Ectodermal cell (in vitro differentiated cells): ENCODE measurements around the gene NENF.

ENCODE experiments used
- H3K27ac ChIP-seq: 2 replicates; pipeline ENCODE4 v1.7.0; 2013; ENCODE audit warnings: mild to moderate bottlenecking, low read depth, low read length; ENCODE audit not compliant: insufficient read depth, poor library complexity, severe bottlenecking
- H3K27me3 ChIP-seq: 2 replicates; pipeline ENCODE4 v1.7.0; 2013; ENCODE audit warnings: mild to moderate bottlenecking, low read length; ENCODE audit not compliant: insufficient read depth, control insufficient read depth, poor library complexity, severe bottlenecking
- H3K36me3 ChIP-seq: one replicate; pipeline ENCODE4 v1.7.0; 2013; ENCODE audit warnings: low read length; ENCODE audit not compliant: control insufficient read depth, insufficient read depth
- H3K4me1 ChIP-seq: one replicate; pipeline ENCODE4 v1.7.0; 2013; ENCODE audit warnings: low read length; ENCODE audit not compliant: control insufficient read depth, insufficient read depth
- H3K4me3 ChIP-seq: 2 replicates; pipeline ENCODE4 v1.7.0; 2013; ENCODE audit warnings: low read depth, low read length, control low read depth; ENCODE audit not compliant: insufficient read depth
- H3K9me3 ChIP-seq: 2 replicates; pipeline ENCODE4 v1.7.0; 2013; ENCODE audit warnings: mild to moderate bottlenecking, low read length, moderate library complexity; ENCODE audit not compliant: control insufficient read depth
- WGBS, 2 experiments: methylation state at CpG; one replicate each; pipeline ENCODE4 v1.1.7; 2013; ENCODE audit warnings: missing lambda C conversion rate in 2 of 2; 5-methylcytosine and 5-hydroxymethylcytosine counted together

Gene NENF

GRCh38 chr1:212481438-212481767 is 48.7 kb downstream of the NENF start:
- 94 to 97% methylated on average over 2 of the region's 2 CpGs for WGBS, 2 experiments
- H3K9me3 ChIP-seq: no peaks in the 10 kb centered on the region
- no peak overlapping the region for H3K27ac ChIP-seq
- H3K27me3 ChIP-seq: no peaks in the 10 kb centered on the region
- no peak overlapping the region for H3K4me3 ChIP-seq
- no peaks in the 10 kb centered on the region for H3K36me3 ChIP-seq
- H3K4me1 ChIP-seq: peaks cover 13% of the 10 kb centered on the region

GRCh38 chr1:212482006-212482636 is 49.4 kb downstream of the NENF start:
- Histone ChIP-seq H3K27ac (no peak overlapping the region), H3K36me3 (no peaks in the 10 kb centered on the region), H3K9me3 (no peaks in the 10 kb centered on the region), H3K4me1 (peaks cover 14% of the 10 kb centered on the region), H3K27me3 (no peaks in the 10 kb centered on the region), H3K4me3 (no peak overlapping the region)
- 94 to 97% methylated on average over 3 of the region's 3 CpGs for WGBS, 2 experiments

GRCh38 chr1:212482637-212483441 is 50.1 kb downstream of the NENF start:
- Histone ChIP-seq H3K36me3 (no peaks in the 10 kb centered on the region), H3K27me3 (no peaks in the 10 kb centered on the region), H3K4me3 (no peak overlapping the region), H3K27ac (no peak overlapping the region), H3K9me3 (no peaks in the 10 kb centered on the region), H3K4me1 (peaks cover 14% of the 10 kb centered on the region)
- 94 to 96% methylated on average over 13 to 14 of the region's 14 CpGs for WGBS, 2 experiments

- Histone ChIP-seq H3K27me3 (no peaks in the 10 kb centered on the region), H3K36me3 (no peaks in the 10 kb centered on the region), H3K9me3 (no peaks in the 10 kb centered on the region), H3K4me1 (peaks cover 23% of the 10 kb centered on the region), H3K4me3 (no peak overlapping the region), H3K27ac (no peak overlapping the region)
- 93 to 96% methylated on average over 11 of the region's 11 CpGs for WGBS, 2 experiments
Observed at GRCh38 chr1:212484701-212485570, 52.2 kb downstream of the NENF start.

- Histone ChIP-seq H3K27me3 (no peaks in the 10 kb centered on the region), H3K27ac (no peak overlapping the region), H3K9me3 (no peaks in the 10 kb centered on the region), H3K4me1 (peaks cover 24% of the 10 kb centered on the region), H3K36me3 (no peaks in the 10 kb centered on the region), H3K4me3 (no peak overlapping the region)
- WGBS, 2 experiments: 97 to 98% methylated on average over 4 of the region's 4 CpGs
Observed at GRCh38 chr1:212485571-212485912, 52.8 kb downstream of the NENF start.

GRCh38 chr1:212485913-212486618 is 53.3 kb downstream of the NENF start:
- Histone ChIP-seq H3K4me1 (peaks cover 24% of the 10 kb centered on the region), H3K36me3 (no peaks in the 10 kb centered on the region), H3K27ac (peak overlapping the region; percentile 33), H3K9me3 (no peaks in the 10 kb centered on the region), H3K27me3 (no peaks in the 10 kb centered on the region), H3K4me3 (no peak overlapping the region)
- 70 to 79% methylated on average over 10 of the region's 10 CpGs for WGBS, 2 experiments

GRCh38 chr1:212486619-212486975 is 53.9 kb downstream of the NENF start:
- peaks cover 24% of the 10 kb centered on the region for H3K4me1 ChIP-seq
- WGBS, 2 experiments: 89 to 94% methylated on average over 4 of the region's 4 CpGs
- H3K4me3 ChIP-seq: no peak overlapping the region
- H3K27me3 ChIP-seq: no peaks in the 10 kb centered on the region
- H3K9me3 ChIP-seq: no peaks in the 10 kb centered on the region
- no peaks in the 10 kb centered on the region for H3K36me3 ChIP-seq
- H3K27ac ChIP-seq: no peak overlapping the region

- WGBS, 2 experiments: 72% methylated on average over 2 of the region's 2 CpGs
- peaks cover 24% of the 10 kb centered on the region for H3K4me1 ChIP-seq
- no peak overlapping the region for H3K27ac ChIP-seq
- H3K27me3 ChIP-seq: peaks cover 5% of the 10 kb centered on the region
- no peaks in the 10 kb centered on the region for H3K9me3 ChIP-seq
- H3K36me3 ChIP-seq: no peaks in the 10 kb centered on the region
- no peak overlapping the region for H3K4me3 ChIP-seq
Observed at GRCh38 chr1:212487286-212487685, 54.6 kb downstream of the NENF start.

- no peak overlapping the region for H3K27ac ChIP-seq
- 93 to 96% methylated on average over 7 of the region's 7 CpGs for WGBS, 2 experiments
- no peaks in the 10 kb centered on the region for H3K9me3 ChIP-seq
Observed at GRCh38 chr1:212487774-212488435, 55.2 kb downstream of the NENF start.

More at GRCh38 chr1:212487774-212488435, 55.2 kb downstream of the NENF start:
- H3K36me3 ChIP-seq: no peaks in the 10 kb centered on the region
- peaks cover 24% of the 10 kb centered on the region for H3K4me1 ChIP-seq
- H3K27me3 ChIP-seq: peaks cover 5% of the 10 kb centered on the region
- no peak overlapping the region for H3K4me3 ChIP-seq
